Endothelial cell of umbilical vein (primary cell): ENCODE measurements around the gene P2RY6. TPM values are rescaled to one million over a fixed set of nuclear protein-coding genes. Genes with fewer than 3 reads are reported as not detected.

Experiments
- BruUV-seq: library from RNA; stranded (reverse); fragments of 400-500 nt; replicated peaks from 2 replicates; lab custom pipeline; 2021; lab: Mats Ljungman, UMichigan
- CTCF ChIA-PET: fragments of 300-600, 350-600 bp; sonication (Branson Sonifier 250); formaldehyde crosslinking; loops from one replicate; lab custom pipeline; 2021; ENCODE audit warnings: antibody characterized with exemption, inconsistent platforms; lab: Charles Lee
- POLR2A ChIA-PET: fragments of 300-600, 350-600 bp; sonication (Branson Sonifier 250); formaldehyde crosslinking; loops from one replicate; lab custom pipeline; 2021; ENCODE audit warnings: antibody characterized with exemption, inconsistent platforms; lab: Charles Lee
- DNase-seq: peaks from one replicate; pipeline ENCODE4 v3.0.0-alpha.2; 2011; ENCODE audit warnings: low read depth, low spot score
- FAIRE-seq: peaks from 2 replicates; lab custom pipeline; 2011; peaks lifted over from hg19 to GRCh38; lab: Jason Lieb, UNC
- H2AFZ ChIP-seq: 2 replicates; pipeline ENCODE4 v1.6.0; 2012; ENCODE audit warnings: low read depth, low read length, control low read depth, inconsistent platforms
- H3K27ac ChIP-seq: 2 replicates; pipeline ENCODE4 v1.5.1; 2011; ENCODE audit warnings: low read depth, mild to moderate bottlenecking, control low read depth, low read length, moderate library complexity; ENCODE audit not compliant: insufficient read depth
- H3K27me3 ChIP-seq, 2 experiments: 2 replicates each; pipeline versions ENCODE4 v1.6.0 to v1.6.1; 2011; ENCODE audit warnings: low read length in 2 of 2, mixed read lengths in 1 of 2; ENCODE audit not compliant: control insufficient read depth in 2 of 2, insufficient read depth in 2 of 2
- H3K36me3 ChIP-seq, 2 experiments: 2 replicates in 1 of 2; 3 replicates in 1 of 2; pipeline ENCODE4 v1.5.1; 2011; ENCODE audit warnings: low read length in 2 of 2, mild to moderate bottlenecking in 1 of 2, moderate library complexity in 1 of 2; ENCODE audit not compliant: control insufficient read depth in 2 of 2, insufficient read depth in 2 of 2; ENCODE audit errors: extremely low read depth in 1 of 2
- H3K4me1 ChIP-seq: 3 replicates; pipeline ENCODE4 v1.5.1; 2011; ENCODE audit warnings: mild to moderate bottlenecking, low read length; ENCODE audit not compliant: control insufficient read depth, insufficient read depth; ENCODE audit errors: extremely low read depth
- H3K4me2 ChIP-seq: 2 replicates; pipeline ENCODE4 v1.6.1; 2011; ENCODE audit warnings: low read length, control low read depth, mixed read lengths; ENCODE audit not compliant: insufficient read depth
- H3K4me3 ChIP-seq, 3 experiments: fragments of 200-600 bp in 1 of 3; sonication (generic), shearing (Covaris generic) in 1 of 3; replicated peaks in 1 of 3; 2 replicates each; pipeline ENCODE4 v1.5.1; 2011 to 2016; ENCODE audit warnings: control low read depth in 3 of 3, low read length in 3 of 3, mild to moderate bottlenecking in 2 of 3, inconsistent platforms in 1 of 3, low read depth in 1 of 3, moderate library complexity in 1 of 3; ENCODE audit not compliant: insufficient read depth in 1 of 3
- H3K79me2 ChIP-seq: 2 replicates; pipeline ENCODE4 v1.6.0; 2012; ENCODE audit warnings: low read length, inconsistent platforms; ENCODE audit not compliant: control insufficient read depth, insufficient read depth
- H3K9ac ChIP-seq: replicated peaks from 2 replicates; pipeline ENCODE3; 2011; ENCODE audit warnings: low read length, control low read depth; ENCODE audit not compliant: insufficient read depth; ENCODE audit errors: extremely low read depth
- H3K9me1 ChIP-seq: replicated peaks from 3 replicates; pipeline ENCODE4 v1.6.0; 2011; ENCODE audit warnings: mild to moderate bottlenecking, low read length; ENCODE audit not compliant: control insufficient read depth, insufficient read depth; ENCODE audit errors: extremely low read depth
- H3K9me3 ChIP-seq: replicated peaks from 2 replicates; pipeline ENCODE4 v1.5.1; 2012; ENCODE audit warnings: low read length, inconsistent platforms; ENCODE audit not compliant: control insufficient read depth, insufficient read depth
- H4K20me1 ChIP-seq: replicated peaks from 2 replicates; pipeline ENCODE3; 2011; ENCODE audit warnings: mild to moderate bottlenecking, low read length; ENCODE audit not compliant: control insufficient read depth, insufficient read depth; ENCODE audit errors: extremely low read depth
- CTCF ChIP-seq, 2 donors: IDR thresholded peaks; 1 replicate in 1 of 2; 2 replicates in 1 of 2; pipeline ENCODE4 v1.5.1; 2011; ENCODE audit warnings: low read length in 2 of 2, mild to moderate bottlenecking in 2 of 2, moderate library complexity in 2 of 2, control low read depth in 1 of 2, inconsistent platforms in 1 of 2, low read depth in 1 of 2; ENCODE audit not compliant: insufficient read depth in 1 of 2; ENCODE audit errors: extremely low read depth in 1 of 2
- EZH2 ChIP-seq: IDR thresholded peaks from 2 replicates; pipeline ENCODE4 v1.6.1; 2012; ENCODE audit warnings: borderline replicate concordance, low read depth, mild to moderate bottlenecking, moderate library complexity, low read length, inconsistent platforms; ENCODE audit not compliant: severe bottlenecking
- FOS ChIP-seq: IDR thresholded peaks from 2 replicates; pipeline ENCODE4 v1.6.1; 2011; ENCODE audit warnings: mild to moderate bottlenecking, low read length, moderate library complexity, borderline replicate concordance; ENCODE audit not compliant: insufficient read depth
- GATA2 ChIP-seq: IDR thresholded peaks from 2 replicates; pipeline ENCODE4 v1.7.0; 2011; ENCODE audit warnings: low read depth, mild to moderate bottlenecking, moderate library complexity, mixed read lengths, low read length; ENCODE audit not compliant: insufficient read length, insufficient read depth
- JUN ChIP-seq: IDR thresholded peaks from 2 replicates; pipeline ENCODE4 v1.6.1; 2011; ENCODE audit warnings: borderline replicate concordance, low read depth; ENCODE audit not compliant: insufficient read length, insufficient read depth
- MAX ChIP-seq: IDR thresholded peaks from 2 replicates; pipeline ENCODE4 v1.6.1; 2011; ENCODE audit not compliant: insufficient read depth, insufficient read length
- MYC ChIP-seq: IDR thresholded peaks from one replicate; pipeline ENCODE4 v1.6.1; 2011; ENCODE audit warnings: mild to moderate bottlenecking, low read depth, low read length
- POLR2A ChIP-seq: IDR thresholded peaks from 2 replicates; pipeline ENCODE4 v1.6.1; 2012; ENCODE audit warnings: low read depth, mild to moderate bottlenecking, control low read depth, low read length
- POLR2AphosphoS5 ChIP-seq: IDR thresholded peaks from 2 replicates; pipeline ENCODE4 v1.6.1; 2012; ENCODE audit warnings: low read depth, mild to moderate bottlenecking, control low read depth, low read length, moderate library complexity; ENCODE audit not compliant: insufficient read depth
- dilution Hi-C: fragments of 300-500 bp; cut with MboI; formaldehyde crosslinking; loops from one replicate; pipeline ENCODE4 v1.15.0; 2019; ENCODE audit warnings: low sequenced_read_pairs; ENCODE audit not compliant: extremely low pct_ligation_motif_present
- intact Hi-C: fragments of 100-400 bp; cut with micrococcal nuclease; formaldehyde crosslinking; loops from one replicate; pipeline ENCODE4 v1.10.0; 2022
- polyA plus RNA-seq, 4 experiments: library from polyadenylated mRNA; depleted of rRNA in 3 of 4; stranded (reverse) in 3 of 4; unstranded in 1 of 4; fragments of >200 nt; gene quantifications; 2 replicates each; pipeline versions ENCODE4 v1.2.1 to v1.2.3, GENCODE V29; 2011 to 2012; ENCODE audit warnings: missing spikeins in 1 of 4
- total RNA-seq: library from RNA; stranded (reverse); gene quantifications from 2 replicates; pipeline ENCODE4 v1.2.3, GENCODE V29; 2021

P2RY6 gene
- total and polyA plus RNA-seq, 2 donors (not counting 3 experiments of a cell fraction or from before 2014, with no cell fraction given): 0.47 TPM; not detected in 1

- FAIRE-seq: no peak
- Histone ChIP-seq H4K20me1 (no peaks in the 10 kb centered on the region), H3K4me1 (peaks cover 29% of the 10 kb centered on the region), H3K4me2 (no peak overlapping the region), H3K27me3 (no peaks in the 10 kb centered on the region), H3K9ac (no peak overlapping the region), H3K36me3 (peaks cover 0 to 4% of the 10 kb centered on the region in 2 experiments), H3K4me3 (no peak overlapping the region), H3K79me2 (peaks cover 46% of the 10 kb centered on the region), H3K27ac (no peak overlapping the region), H3K9me3 (no peaks in the 10 kb centered on the region), H3K9me1 (no peaks in the 10 kb centered on the region), H2AFZ (no peak overlapping the region)
- POLR2A ChIA-PET: no interaction called here
- dilution Hi-C loops: no loop called here
- TF ChIP-seq JUN (no peak), FOS (no peak), CTCF (IDR thresholded peaks at IDR 0.05; ENCODE audit: extremely low read depth in 1 of 2, insufficient read depth in 1 of 2, low read depth in 1 of 2, low read length in 2 of 2) (no peak), EZH2 (no peak), MAX (no peak), POLR2AphosphoS5 (no peak), POLR2A (no peak), MYC (no peak), GATA2 (no peak)
- BruUV-seq: no TSS peak
- no peak for DNase-seq
- intact Hi-C loops: no loop called here
- CTCF ChIA-PET: interaction anchor here (1.1 to 16.0 kb wide), 3 partner anchors 8 to 26 kb away, joined by 3 to 455 read pairs (median 6); no protein-coding TSS in a partner anchor
These were observed 43.3 kb downstream of the P2RY6 start for GRCh38 chr11:73315293-73316020.
